ENCODE measurements around the gene RUFY4.

Gene RUFY4, protein sequence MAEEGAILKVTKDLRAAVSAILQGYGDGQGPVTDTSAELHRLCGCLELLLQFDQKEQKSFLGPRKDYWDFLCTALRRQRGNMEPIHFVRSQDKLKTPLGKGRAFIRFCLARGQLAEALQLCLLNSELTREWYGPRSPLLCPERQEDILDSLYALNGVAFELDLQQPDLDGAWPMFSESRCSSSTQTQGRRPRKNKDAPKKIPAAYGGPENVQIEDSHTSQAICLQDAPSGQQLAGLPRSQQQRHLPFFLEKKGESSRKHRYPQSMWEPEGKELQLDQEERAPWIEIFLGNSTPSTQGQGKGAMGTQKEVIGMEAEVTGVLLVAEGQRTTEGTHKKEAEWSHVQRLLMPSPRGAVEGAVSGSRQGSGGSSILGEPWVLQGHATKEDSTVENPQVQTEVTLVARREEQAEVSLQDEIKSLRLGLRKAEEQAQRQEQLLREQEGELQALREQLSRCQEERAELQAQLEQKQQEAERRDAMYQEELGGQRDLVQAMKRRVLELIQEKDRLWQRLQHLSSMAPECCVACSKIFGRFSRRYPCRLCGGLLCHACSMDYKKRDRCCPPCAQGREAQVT

DNA sequence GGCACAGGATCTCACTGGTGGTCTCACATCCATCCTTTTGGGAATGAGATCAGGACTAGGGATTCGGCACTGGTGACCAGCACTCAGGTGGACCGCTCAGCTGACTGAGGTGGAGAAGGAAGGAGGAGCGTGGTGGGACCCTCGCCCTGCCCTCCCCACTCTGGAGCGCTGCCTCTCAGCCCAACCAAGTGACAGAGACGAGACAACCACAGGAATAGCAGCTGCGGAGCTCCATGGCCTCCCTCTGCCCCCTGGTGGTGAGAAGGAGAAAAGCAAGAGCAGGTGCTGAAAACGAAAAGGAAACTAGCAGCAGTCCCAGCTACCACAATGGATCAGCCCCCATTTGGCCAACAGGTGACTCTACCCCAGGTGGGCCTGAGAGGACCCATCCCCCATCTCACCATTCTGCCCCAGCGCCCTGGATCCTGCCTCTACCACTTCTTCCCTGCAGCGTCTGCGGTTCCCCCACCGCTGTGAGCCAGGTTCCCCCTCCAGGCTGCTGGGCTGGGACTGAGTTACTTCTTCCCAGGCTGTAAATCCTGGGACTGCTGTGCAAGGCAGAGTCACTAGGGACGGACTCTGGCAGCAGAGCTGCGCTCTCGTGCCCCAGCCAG is at the start of gene RUFY4:
Gene RUFY4 (plus strand): TSS at position 533 of the 614 bp plus-strand sequence. CDS start 1,353 bp downstream, outside the sequence.
- DNase-seq (ENCODE audit: low read depth in 2 of 2): peak; percentile 43 to 50

DNA sequence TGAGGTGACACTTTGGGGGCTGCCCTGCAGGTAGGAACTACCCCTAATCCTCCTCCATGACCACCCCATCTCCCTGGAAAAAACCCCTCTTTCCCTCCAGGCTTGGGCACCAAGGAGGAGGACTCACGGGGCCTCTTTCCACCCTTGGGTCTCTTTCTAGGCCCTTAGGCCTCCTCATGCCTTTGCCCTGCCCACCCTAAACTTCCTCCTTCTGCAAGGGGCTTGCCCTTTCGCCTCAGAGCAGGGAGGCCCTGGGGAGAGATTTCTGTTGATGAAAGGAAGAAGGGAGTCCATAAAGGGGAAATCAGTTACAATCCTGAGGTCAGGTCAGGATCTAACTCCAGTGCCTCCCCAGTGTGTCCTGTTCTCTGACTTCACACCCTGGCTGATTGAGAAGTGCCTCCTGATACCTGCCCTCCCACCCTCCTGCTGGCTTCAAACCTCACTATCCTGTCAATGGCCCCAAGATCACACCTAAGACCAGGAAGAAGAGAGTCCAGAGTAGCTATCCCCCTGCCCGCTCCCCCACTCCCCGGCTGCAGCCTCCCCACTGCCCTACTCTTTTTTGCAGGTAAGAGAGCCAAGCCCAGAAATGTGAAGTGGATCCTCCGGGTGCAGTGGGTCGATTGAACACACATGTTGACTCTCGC is 49.5 kb upstream of the RUFY4 start:
- DNase-seq (ENCODE audit: low read depth in 2 of 2): no peak

DNA sequence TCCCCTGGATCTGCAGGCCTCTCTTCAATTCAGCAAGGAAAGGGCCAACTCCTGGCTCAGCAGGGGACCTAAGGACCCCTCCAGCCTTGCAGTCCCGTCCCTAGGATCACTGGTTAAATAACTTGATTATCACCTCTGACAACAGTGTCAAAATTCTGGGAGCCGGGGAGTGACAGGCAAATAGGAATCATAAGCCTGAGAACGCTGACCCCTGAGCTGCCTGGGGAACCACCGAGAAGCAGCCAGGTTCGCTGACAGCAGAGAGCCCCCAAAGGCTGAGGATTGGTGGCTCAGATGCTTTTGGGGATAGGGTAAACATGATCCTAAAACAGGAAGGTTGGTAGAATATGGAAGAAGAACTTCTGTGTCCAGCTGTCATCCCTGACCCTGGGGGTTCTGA is 48.8 kb upstream of the RUFY4 start:
- no peak for DNase-seq (ENCODE audit: low read depth in 2 of 2)

DNA sequence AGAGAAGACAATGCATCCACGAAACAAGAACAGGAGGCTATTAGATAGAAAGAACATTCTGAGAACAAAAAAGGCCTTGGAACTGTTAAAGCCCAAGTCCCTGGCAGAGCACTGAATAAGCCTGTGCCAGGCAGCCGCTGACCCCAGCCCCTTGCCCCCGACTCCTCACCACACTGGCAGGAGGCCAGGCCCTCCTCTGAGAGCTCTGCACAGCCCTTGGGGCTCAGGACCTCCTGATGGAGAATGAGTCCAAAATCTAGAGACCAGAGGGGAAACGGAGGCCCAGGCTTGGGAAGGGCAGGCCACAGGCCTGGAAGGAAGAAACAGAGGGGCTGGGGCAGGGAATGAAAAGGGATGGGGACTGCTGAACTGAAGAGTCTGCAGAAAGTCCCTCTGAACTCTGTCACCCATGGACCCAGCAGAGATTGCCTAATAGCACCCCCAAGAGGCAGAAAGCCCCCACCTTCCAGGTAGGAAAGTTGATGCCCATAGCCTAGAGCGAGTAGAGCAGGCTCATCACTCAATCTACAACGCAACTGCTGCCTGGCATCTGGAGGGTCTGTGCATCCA is 48.0 kb upstream of the RUFY4 start:
- DNase-seq (ENCODE audit: low read depth in 2 of 2): no peak

DNA sequence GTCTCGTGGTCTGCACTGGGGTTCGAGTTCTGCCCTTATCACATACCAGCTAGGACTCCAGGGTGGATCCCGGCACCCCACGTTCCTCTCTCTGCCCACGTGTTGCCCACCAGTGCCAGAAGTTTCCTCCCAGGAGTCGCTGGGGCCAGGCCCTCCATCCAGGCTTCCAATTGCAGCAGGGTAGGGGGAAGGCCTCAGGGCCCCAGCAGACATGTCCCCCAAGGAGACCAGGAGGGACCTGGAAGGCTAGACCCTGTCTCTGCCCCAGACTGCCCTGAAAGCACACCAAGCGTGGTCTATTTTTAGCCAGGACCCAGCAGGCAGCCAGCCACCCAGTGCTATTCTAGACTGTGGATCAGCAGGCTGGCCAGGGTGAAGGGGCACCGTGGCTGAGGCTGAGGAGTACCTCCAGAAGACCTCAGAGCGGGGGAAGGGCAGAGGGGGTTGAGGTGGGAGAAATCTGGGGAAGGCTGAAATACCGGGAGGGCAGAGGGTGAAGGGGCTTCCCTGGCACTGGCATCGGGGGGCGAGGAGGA is 47.4 kb upstream of the RUFY4 start:
- no peak for DNase-seq (ENCODE audit: low read depth in 2 of 2)

DNA sequence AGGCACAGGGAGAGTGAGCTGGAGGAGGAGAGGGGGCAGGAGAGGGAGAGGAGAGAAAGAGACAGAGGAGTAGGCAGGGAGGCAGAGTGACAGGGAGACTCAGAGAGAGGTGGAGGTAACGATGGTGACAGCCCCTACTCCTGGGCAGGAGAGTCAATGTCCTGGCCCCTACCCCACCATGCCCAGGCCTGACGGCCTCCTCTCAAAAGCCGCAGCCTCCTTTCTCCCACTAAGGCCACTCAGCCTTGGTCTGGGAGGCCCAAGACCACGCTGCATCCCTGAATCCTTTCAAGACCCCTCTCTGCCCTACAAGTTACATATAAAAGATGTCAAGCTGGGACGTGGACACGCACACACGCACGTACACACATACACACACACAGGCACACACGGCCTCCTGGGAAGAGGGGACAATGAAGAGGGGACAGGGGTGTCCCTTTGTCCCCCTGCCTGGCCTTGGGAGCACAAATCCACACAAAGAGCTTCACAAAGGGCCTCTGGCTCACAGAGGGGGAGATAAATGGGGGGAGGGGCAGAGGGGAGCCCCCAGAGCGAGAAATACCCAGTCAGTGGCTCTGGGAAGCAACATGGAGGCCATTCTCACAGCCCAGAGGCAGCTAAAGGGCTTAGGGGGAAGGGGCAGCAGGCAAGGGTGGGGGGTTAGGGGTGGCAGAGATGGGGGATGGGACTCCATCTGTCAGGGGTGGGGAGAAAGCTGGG is 46.8 kb upstream of the RUFY4 start:
- no peak for DNase-seq (ENCODE audit: low read depth in 2 of 2)

DNA sequence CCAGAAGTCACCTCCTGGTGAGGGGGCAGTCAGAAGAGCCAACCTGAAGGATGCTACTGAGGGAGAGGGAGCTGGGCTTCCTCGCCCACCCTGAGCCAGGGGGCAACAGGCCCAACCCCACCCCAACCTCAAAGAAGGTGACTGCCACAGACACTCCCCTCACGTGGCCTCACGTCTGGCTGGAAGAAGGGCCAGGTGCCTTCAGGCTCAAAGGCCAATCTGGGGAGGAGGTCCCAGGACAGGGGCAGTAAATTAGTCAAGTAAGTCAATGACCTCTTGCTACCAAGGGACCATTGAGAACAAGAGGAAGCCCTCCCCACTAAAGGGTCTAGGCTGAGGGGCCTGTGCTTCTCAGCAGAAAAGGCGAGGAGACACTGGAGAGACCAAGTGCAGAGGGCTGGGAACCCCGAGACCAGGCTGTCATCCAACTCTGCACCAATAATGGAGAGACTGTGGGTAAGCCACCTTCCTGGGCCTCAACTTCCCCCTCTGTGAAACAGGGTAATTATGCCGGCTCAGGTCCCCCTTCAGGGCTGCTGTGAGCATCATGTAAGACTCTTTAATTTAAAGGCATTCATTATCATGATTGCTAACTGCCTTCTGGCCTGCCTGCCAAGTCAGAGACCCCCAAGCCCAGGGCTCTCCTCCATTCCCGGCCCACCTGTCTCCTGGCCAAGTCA is 46.1 kb upstream of the RUFY4 start:
- no peak for DNase-seq (ENCODE audit: low read depth in 2 of 2)

DNA sequence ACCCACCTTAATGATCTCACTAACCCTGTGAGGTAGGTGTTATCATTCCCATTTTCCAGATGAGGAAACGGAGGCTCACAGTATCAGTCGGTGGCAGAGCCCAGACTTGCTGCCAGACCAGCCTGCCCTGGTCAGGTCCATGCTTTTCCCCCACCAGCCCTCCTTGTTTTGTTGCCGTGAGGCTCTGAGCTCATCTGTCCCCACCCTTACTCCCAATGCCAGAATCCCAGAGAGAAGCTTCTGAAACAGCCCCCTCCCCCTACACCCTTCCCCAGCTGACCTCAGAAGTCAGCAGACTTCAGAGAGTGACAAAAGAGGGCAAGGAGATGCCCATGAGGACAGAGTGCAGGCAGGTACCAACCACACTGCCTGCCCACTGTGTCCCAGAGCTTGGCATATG is 45.4 kb upstream of the RUFY4 start:
- DNase-seq (ENCODE audit: low read depth in 2 of 2): no peak

DNA sequence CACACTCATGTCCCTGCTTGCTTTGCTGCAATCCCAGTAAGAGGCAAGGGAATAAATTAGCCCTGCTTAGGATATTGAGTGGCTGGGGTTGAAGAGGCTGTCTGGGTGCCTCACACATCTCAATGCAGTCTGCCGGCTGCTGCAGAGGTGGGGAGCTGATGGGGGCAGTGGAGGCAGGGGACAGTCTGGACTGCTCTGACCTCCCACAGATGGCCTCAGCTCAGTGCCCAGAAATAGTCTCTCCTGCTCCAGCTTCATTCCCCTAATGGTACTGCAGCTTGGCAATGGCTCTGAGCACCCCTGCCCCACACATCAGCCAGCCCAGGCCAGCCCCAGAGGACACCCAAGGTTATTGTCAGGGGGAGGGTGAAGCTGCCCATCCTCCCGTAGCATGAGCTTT is 44.7 kb upstream of the RUFY4 start:
- DNase-seq (ENCODE audit: low read depth in 2 of 2): no peak

DNA sequence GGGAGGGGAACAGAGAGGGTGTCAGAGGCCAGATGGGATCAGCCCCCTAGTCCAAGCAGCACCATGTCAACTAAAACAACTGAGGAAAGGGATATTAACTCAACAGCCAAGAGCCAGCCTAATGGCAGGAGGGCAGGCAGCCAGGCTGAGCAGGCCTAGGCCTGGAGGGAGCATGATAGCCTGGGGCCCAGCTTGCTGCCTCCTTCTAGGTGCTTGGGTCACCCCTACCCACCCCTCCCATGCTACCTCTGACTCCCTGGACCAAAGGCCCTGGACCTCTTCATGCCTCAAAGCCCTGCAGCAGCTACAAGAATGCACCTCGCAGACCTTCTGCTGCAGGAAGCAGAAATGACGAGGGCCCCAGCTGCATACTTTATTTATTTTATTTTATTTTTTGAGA is 44.2 kb upstream of the RUFY4 start:
- DNase-seq (ENCODE audit: low read depth in 2 of 2): no peak

DNA sequence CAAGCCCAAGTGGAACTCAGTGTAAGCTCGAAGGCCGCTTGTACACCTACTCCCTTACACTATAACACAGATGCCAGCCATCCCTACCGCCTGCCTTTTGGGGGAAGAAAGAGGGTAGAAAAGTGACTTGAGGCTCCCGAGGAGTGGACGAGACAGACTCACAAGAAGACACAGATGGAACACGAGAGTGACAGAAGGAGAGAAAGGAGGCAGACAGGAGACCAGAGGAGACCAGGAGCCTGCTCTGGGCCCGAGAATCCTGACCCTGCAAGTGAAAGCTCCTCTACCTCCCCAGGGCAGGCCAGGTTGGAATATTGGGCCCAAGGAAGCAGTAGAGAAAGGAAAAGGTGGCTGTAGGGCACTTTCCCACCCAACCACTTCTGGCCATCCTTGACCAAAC is 42.8 kb upstream of the RUFY4 start:
- DNase-seq (ENCODE audit: low read depth in 2 of 2): no peak

DNA sequence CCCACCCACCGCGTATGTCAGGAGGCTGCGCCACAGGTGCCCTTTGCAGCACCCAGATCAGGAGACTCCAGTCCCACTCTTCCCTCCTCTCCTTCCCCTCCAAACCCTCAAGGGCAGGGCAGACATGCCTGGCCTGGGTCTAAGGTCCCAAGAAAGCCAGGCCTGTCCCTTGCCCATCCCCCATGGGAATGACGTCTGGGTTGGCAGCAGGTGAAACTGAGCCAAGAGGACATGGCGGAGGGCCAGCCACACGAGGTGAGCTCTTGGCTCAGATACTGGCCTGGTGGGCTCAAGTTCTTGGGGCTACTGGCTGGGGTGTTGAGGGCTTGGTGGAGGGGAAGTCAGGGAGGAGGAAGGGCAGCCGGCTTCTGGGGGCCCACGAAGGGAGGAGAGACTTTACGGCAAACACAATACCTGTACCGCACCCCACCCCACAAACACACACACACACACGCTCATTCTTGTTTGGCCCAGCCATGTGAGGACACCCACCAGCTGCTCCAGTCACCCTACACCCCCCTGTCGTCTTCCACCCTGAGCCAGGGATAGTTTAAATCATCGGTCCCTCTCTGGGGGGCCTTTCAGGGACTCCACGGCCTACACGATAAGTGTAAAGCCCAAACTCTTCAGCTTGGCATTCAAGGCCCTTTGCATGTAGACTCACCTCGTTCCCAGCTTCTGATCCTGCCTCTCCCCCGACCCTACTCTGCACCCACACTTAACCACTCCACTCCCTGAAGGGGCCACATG is 42.2 kb upstream of the RUFY4 start:
- no peak for DNase-seq (ENCODE audit: low read depth in 2 of 2)

DNA sequence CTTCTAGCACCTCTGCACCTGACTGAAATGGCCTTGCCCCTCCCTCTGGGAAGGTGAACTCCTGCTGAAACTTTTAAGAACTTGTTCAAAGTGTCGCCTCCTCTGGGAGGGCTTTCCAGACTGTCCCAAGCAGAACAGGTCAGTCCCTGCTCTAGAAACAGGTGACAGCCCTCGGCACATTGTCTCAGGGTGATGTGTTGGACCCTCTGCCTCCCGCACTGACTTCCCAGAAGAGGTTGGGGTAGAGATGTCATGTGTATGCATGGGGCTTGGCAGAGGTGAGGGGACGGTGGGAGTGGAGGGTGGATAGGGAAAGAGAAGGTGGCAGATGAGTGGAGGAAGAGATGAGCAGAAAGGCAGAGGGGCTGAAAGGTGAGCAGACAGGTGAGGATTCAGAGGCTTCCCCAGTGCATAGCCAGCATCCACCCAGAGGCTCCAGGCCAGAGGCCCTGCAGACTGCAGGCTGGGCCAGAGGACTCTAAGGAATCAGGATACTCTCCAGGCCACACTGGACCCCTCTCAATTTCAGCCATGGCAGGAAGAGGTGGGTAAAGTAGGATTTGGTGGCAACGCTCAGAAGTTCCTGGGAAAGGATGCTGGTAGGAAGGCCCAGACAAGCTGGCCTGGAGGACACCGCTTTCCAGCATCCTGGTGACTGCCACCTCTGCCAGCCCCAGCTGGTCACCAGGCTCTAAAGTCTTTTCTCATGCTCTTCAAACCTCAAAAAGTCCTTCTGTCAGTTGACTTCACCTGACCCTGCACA is 41.4 kb upstream of the RUFY4 start:
- DNase-seq (ENCODE audit: low read depth in 2 of 2): no peak

DNA sequence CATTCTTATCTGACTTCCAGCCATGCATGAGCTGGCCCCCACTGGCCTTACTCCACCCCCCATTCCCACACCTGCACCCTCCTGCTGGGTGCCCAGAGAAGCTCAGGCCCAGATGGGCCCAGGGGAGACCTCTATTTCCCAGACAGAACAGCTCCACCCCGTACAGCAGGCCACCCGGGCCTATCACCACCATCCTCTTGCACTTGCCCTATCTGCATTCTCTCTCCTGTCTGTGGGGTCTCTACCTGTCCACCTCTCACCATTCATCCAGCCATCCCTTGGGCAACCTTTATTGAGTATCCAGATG is 40.9 kb upstream of the RUFY4 start:
- no peak for DNase-seq (ENCODE audit: low read depth in 2 of 2)

DNA sequence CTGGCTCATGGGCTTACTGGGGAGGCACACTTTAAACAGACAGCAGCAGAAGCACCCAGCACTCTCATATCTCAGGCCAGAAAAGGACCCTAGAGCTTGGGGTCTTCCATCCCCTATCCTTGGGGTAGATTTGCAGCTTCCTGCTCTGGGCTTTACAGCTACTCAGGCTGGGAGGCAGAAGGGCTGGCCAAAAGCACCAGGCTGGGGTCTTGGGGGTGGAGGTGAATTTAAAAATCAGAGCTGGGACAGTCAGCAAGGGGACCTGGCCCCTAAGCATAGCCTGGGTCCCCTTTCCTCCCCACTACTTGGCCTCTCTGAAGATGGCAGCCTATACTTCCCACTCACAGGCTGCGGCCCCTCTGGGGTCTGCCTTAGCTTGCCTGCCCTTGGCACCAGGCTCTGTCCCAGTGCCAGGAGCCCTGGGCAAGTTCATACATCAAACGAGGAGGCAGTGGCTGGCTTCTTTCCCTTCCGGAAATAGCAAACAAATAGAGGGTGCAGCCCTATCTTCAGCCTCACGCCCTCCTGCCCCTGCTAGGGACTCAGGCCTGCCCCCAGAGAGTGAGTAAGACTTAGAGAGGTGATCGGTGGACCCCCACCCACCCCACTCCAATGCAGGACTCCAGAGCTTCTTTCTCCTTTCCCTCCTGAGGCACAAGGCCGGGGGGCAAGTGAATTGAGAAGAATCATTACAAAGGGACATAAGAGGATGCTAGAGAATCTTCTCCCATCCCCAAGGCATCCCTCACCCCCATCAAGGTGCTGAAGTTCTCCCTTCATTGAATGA is 40.3 kb upstream of the RUFY4 start:
- DNase-seq (ENCODE audit: low read depth in 2 of 2): no peak

DNA sequence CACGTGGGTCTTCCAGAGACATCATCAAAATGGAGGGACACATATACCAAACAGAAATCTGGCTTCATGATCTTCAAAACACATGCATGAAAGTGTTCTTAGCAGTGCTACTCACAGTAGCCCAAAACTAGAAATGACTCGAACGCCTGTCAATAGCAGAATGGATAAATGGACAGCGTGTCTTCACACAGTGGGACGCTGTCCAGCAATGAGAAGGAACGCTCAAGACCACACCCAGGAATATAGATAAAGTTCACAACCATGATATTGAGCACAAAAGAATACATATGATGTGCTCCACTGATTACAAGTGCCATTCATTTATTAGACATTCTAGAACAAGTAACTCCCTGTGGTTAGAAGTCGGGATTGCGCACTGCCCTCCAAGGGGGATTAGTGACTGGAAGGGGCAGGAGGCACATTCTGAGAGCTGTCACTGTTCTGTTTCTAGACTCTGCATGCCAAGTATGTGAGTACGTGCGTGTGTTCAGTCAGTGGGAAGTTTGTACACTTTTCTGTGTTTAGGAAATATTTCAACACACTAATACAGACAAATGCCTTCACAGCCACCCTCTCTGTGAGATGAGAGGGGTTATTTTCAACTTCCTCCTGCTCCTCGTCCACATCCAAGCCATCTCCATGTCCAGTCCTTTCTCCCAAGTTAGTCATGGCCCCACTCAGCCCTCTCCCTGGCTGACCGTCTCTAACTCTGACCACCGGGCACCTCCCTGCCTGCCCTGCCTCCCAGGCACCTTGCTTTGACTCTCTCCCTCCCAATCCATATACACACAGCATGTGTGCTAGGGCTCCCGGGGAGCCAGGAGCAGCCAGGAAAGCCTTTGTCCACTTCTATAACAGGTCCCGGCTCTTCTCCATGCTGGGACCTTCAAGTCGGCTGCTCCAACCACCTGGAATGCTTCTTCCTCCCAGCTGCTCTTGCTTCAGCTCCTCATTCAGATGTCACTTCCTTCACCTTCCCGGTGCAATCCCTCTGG is 39.4 kb upstream of the RUFY4 start:
- DNase-seq (ENCODE audit: low read depth in 2 of 2): no peak

DNA sequence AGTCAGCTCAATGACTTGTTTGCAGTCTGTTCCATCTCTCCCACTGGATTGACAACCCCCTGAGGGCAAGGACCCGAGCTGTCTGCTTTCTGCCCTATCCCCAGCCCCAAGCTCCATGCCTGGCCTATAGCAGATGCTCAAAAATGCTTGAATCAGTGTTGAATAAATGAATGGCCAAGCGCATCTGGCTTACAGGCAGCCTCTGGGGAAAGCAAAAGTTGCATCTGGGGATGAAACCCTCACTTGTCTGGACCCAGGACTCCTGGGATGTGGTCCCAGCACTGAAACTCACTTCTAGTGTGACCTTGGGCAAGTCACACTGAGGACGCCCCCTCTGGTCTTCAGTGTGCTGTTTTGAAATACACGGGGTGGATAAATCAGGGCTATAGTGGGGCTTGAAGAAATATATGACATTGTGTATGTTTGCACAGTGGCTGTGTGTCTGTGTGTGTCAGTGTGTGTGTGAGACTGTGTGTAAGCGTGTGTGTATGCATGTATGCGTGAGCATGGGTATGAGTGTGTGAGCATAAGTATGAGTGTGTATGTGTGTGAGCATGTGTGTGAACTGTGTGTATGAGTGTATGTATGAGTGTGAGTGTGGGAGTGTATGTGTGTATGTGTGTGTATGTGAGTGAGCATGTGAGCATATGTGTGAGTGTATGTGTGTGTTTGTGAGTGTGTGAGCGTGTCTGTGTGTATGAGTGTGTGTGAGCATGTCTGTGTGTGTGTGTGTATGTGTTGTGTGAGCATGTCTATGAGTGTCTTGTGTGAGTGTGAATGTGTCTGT is 38.5 kb upstream of the RUFY4 start:
- no peak for DNase-seq (ENCODE audit: low read depth in 2 of 2)
